OCI-LY7 (cell line): ENCODE measurements around the gene LRRC4C. TPM values are rescaled to one million over a fixed set of nuclear protein-coding genes. Genes with fewer than 3 reads are reported as not detected.

Experiments
- BruUV-seq: library from RNA; stranded (reverse); fragments of 400-500 nt; replicated peaks from 2 replicates; lab custom pipeline; 2021; lab: Mats Ljungman, UMichigan
- CTCF ChIA-PET: fragments of 300-600 bp; sonication (Branson Sonifier 250); formaldehyde crosslinking; loops from one replicate; lab custom pipeline; 2022; ENCODE audit warnings: antibody characterized with exemption; ENCODE audit not compliant: unreplicated experiment; lab: Charles Lee
- POLR2A ChIA-PET: fragments of 300-600 bp; sonication (Branson Sonifier 250); formaldehyde crosslinking; loops from one replicate; lab custom pipeline; 2022; ENCODE audit warnings: antibody characterized with exemption; lab: Charles Lee
- DNase-seq: peaks from one replicate; pipeline ENCODE4 v3.0.0-alpha.2; 2015; ENCODE audit warnings: low spot score
- H2AFZ ChIP-seq: fragments of 200-600 bp; sonication (generic), shearing (Covaris generic); 2 replicates; pipeline ENCODE4 v1.6.1; 2014; ENCODE audit warnings: mild to moderate bottlenecking, antibody characterized with exemption, low read length, moderate library complexity
- H3K27ac ChIP-seq: fragments of 200-600 bp; sonication (generic); 2 replicates; pipeline ENCODE4 v1.5.1; 2014; ENCODE audit warnings: mixed run types, low read depth, mild to moderate bottlenecking, moderate library complexity, low read length, inconsistent platforms; ENCODE audit not compliant: poor library complexity, severe bottlenecking
- H3K36me3 ChIP-seq: fragments of 200-600 bp; sonication (generic); 2 replicates; pipeline ENCODE4 v1.6.1; 2014; ENCODE audit warnings: mild to moderate bottlenecking, antibody characterized with exemption, low read length, moderate library complexity, mixed read lengths; ENCODE audit not compliant: insufficient read depth
- H3K4me1 ChIP-seq: fragments of 200-600 bp; sonication (generic); 2 replicates; pipeline ENCODE4 v1.5.1; 2014; ENCODE audit warnings: mild to moderate bottlenecking, low read length; ENCODE audit not compliant: insufficient read depth, poor library complexity, severe bottlenecking
- H3K4me2 ChIP-seq: fragments of 200-600 bp; sonication (generic); 2 replicates; pipeline ENCODE4 v1.6.1; 2014; ENCODE audit warnings: mild to moderate bottlenecking, low read length
- H3K4me3 ChIP-seq: fragments of 200-600 bp; sonication (generic); 2 replicates; pipeline ENCODE4 v1.5.1; 2014; ENCODE audit warnings: mild to moderate bottlenecking, low read depth, low read length; ENCODE audit not compliant: poor library complexity, severe bottlenecking
- H3K79me2 ChIP-seq: fragments of 200-600 bp; sonication (generic); 2 replicates; pipeline ENCODE4 v1.6.1; 2016; ENCODE audit warnings: low read depth, mild to moderate bottlenecking, low read length, moderate library complexity, mixed read lengths; ENCODE audit not compliant: insufficient read depth
- H3K9me2 ChIP-seq: fragments of 200-600 bp; sonication (generic); 2 replicates; pipeline ENCODE4 v1.6.1; 2016; ENCODE audit warnings: mild to moderate bottlenecking, low read length, mixed read lengths; ENCODE audit not compliant: insufficient read depth
- H3K9me3 ChIP-seq: fragments of 200-600 bp; sonication (generic); 2 replicates; pipeline ENCODE4 v1.6.1; 2014; ENCODE audit warnings: mild to moderate bottlenecking, mixed run types, low read length, mixed read lengths
- H4K20me1 ChIP-seq: fragments of 200-600 bp; sonication (generic); 2 replicates; pipeline ENCODE4 v1.6.1; 2014; ENCODE audit warnings: mild to moderate bottlenecking, antibody characterized with exemption, low read length, moderate library complexity, mixed read lengths; ENCODE audit not compliant: insufficient read depth
- EZH2phosphoT487 ChIP-seq: fragments of 200-600 bp; sonication (generic); IDR thresholded peaks from 2 replicates; pipeline ENCODE4 v1.6.1; 2018; ENCODE audit warnings: low read depth, borderline replicate concordance, mild to moderate bottlenecking, mixed run types, antibody characterized with exemption, low read length, moderate library complexity, mixed read lengths
- intact Hi-C: fragments of 100-400 bp; cut with micrococcal nuclease; formaldehyde crosslinking; loops from one replicate; pipeline ENCODE4 v1.10.0; 2022; ENCODE audit not compliant: unreplicated experiment
- total RNA-seq, 2 experiments: library from RNA; depleted of rRNA in 1 of 2; stranded (reverse); fragments of >200 nt in 1 of 2; shearing (Covaris generic) in 1 of 2; gene quantifications; 2 replicates each; pipeline ENCODE4 v1.2.3, GENCODE V29; 2014 to 2022
- TF ChIP-seq, protein P1 (sequence below): fragments of 200-600 bp; sonication (generic); conservative IDR thresholded peaks from 2 replicates; pipeline ENCODE4 v1.5.1; 2014; ENCODE audit warnings: mild to moderate bottlenecking, antibody characterized with exemption, low read length, moderate library complexity, mixed read lengths

The LRRC4C gene
- total RNA-seq, 2 experiments from 2014 or later, result not detected

DNA sequence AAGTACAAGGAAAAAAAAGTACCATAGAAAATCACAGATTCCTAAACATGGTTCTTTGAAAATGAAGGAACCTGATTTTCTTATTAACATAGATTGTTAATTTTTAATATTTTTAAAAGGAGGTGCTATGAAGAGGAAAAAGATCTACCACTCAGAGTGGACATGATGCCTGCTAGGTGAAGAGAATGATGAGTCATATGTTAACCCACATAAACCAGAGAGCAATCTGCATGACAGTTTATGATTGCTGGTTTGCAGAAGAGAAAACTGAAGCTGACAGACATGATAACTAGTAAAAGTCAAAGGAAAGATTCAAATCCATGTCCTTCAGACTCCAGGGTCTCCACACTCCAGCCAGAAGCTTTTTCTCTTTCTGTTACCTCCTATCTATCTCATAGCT lies 1231.7 kb downstream of the LRRC4C start:
- CTCF ChIA-PET, result no interaction called here
- no peak overlapping the region for H3K4me2 ChIP-seq
- no peaks in the 10 kb centered on the region for H4K20me1 ChIP-seq
- H3K79me2 ChIP-seq, result no peaks in the 10 kb centered on the region
- H2AFZ ChIP-seq, result no peak overlapping the region
- POLR2A ChIA-PET, result interaction anchor here (1.0 kb wide), 1 partner anchor 41 kb away, joined by 3 read pairs; no protein-coding TSS in a partner anchor
- no peak overlapping the region for H3K27ac ChIP-seq
- no peak for TF ChIP-seq EZH2phosphoT487
- TF ChIP-seq, protein P1, sequence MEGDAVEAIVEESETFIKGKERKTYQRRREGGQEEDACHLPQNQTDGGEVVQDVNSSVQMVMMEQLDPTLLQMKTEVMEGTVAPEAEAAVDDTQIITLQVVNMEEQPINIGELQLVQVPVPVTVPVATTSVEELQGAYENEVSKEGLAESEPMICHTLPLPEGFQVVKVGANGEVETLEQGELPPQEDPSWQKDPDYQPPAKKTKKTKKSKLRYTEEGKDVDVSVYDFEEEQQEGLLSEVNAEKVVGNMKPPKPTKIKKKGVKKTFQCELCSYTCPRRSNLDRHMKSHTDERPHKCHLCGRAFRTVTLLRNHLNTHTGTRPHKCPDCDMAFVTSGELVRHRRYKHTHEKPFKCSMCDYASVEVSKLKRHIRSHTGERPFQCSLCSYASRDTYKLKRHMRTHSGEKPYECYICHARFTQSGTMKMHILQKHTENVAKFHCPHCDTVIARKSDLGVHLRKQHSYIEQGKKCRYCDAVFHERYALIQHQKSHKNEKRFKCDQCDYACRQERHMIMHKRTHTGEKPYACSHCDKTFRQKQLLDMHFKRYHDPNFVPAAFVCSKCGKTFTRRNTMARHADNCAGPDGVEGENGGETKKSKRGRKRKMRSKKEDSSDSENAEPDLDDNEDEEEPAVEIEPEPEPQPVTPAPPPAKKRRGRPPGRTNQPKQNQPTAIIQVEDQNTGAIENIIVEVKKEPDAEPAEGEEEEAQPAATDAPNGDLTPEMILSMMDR, result no peak
- no peaks in the 10 kb centered on the region for H3K9me3 ChIP-seq
- H3K9me2 ChIP-seq, result no peaks in the 10 kb centered on the region
- H3K4me3 ChIP-seq, result no peak overlapping the region
- H3K4me1 ChIP-seq, result no peaks in the 10 kb centered on the region
- no TSS peak for BruUV-seq
- intact Hi-C loops, result no loop called here
- no peak for DNase-seq
- no peaks in the 10 kb centered on the region for H3K36me3 ChIP-seq

DNA sequence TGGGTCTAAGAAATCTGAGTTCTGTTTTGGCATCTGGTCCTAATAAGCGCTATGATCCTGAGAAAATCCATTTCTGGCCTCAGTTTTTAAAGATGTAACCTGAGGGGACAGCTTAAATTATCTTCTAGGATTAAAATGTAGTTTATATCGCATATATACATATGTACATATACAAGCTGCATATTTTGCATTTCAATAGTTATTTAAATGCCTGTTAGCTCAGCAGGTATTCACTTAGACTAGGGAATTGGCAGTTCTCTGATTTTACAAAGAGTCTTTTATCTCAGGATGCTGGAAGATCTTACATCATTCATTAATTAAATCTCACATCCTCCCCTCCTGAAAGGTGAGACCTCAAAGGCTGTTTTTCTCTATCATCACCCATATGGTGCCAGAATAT lies 1232.8 kb downstream of the LRRC4C start:
- ChIA-PET CTCF (no interaction called here), POLR2A (interaction anchor here (0.6 kb wide), 1 partner anchor 9 kb away, joined by 3 read pairs; no protein-coding TSS in a partner anchor)
- intact Hi-C loops, result no loop called here
- H3K79me2 ChIP-seq, result no peaks in the 10 kb centered on the region
- H3K4me3 ChIP-seq, result no peak overlapping the region
- H3K9me3 ChIP-seq, result no peaks in the 10 kb centered on the region
- TF ChIP-seq, protein P1, result no peak
- no peak for TF ChIP-seq EZH2phosphoT487
- no peak overlapping the region for H2AFZ ChIP-seq
- no TSS peak for BruUV-seq
- no peak for DNase-seq
- no peak overlapping the region for H3K4me2 ChIP-seq
- H3K4me1 ChIP-seq, result no peaks in the 10 kb centered on the region
- no peaks in the 10 kb centered on the region for H3K9me2 ChIP-seq
- no peaks in the 10 kb centered on the region for H4K20me1 ChIP-seq
- no peaks in the 10 kb centered on the region for H3K36me3 ChIP-seq
- no peak overlapping the region for H3K27ac ChIP-seq

DNA sequence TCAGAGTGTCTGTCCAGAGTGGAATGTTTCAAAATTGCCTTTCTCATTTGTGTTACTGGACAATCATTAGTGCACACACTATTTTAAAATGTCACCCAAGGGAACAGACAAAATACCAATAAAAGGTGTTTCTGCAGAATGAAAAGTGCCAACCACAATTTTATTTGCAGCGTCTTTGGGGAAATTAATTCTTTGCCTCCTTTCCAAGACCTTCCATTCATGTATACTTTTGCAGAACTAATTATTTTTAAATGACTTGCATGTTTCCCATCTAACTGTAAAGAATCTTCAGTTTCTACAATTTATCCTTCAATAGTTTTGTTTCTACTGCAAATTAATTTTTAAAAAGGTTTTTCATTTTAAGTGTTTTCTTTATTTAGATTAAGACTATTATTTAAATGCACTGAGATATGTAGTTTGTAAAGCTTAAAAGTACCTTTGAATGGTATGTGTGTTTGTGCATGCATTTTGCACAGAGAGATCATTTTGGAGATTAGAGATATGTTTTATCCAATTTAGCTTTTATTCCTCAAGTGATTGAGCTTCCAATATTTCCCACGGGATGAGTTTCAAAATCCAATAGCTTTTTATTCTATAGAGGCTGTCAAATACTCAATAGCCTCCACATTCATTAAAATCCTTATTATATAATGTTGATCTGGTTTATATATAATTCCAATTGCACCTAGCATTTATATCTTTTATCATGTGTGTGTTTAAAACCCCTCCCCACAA lies 1235.7 kb downstream of the LRRC4C start:
- ChIA-PET CTCF (no interaction called here), POLR2A (interaction anchor here (0.6 kb wide), 1 partner anchor 152 kb away, joined by 3 read pairs; no protein-coding TSS in a partner anchor)
- no peaks in the 10 kb centered on the region for H4K20me1 ChIP-seq
- no TSS peak for BruUV-seq
- DNase-seq, result no peak
- no peaks in the 10 kb centered on the region for H3K36me3 ChIP-seq
- no peak for TF ChIP-seq EZH2phosphoT487
- TF ChIP-seq, protein P1, result no peak
- H3K4me3 ChIP-seq, result no peak overlapping the region
- no peak overlapping the region for H3K4me2 ChIP-seq
- intact Hi-C loops, result no loop called here
- H3K27ac ChIP-seq, result no peak overlapping the region
- H2AFZ ChIP-seq, result no peak overlapping the region
- no peaks in the 10 kb centered on the region for H3K9me2 ChIP-seq
- H3K9me3 ChIP-seq, result no peaks in the 10 kb centered on the region
- no peaks in the 10 kb centered on the region for H3K4me1 ChIP-seq
- H3K79me2 ChIP-seq, result no peaks in the 10 kb centered on the region
